Trophoblast cell (in vitro differentiated cells and primary cell): ENCODE measurements around the gene ANKRD52.

Experiments
- DNase-seq, 2 donors: peaks; one replicate each; pipeline ENCODE4 v3.0.0-alpha.2; 2016
- H2AFZ ChIP-seq: 2 replicates; pipeline ENCODE4 v1.6.1; 2013; ENCODE audit warnings: low read length, moderate library complexity, mild to moderate bottlenecking; ENCODE audit not compliant: insufficient read depth, poor library complexity
- H2AK5ac ChIP-seq: 2 replicates; pipeline ENCODE4 v1.6.1; 2013; ENCODE audit warnings: mild to moderate bottlenecking, low read length
- H2BK120ac ChIP-seq: 2 replicates; pipeline ENCODE4 v1.6.1; 2013; ENCODE audit warnings: low read length, mild to moderate bottlenecking, moderate library complexity; ENCODE audit not compliant: insufficient read depth, poor library complexity
- H2BK12ac ChIP-seq: 2 replicates; pipeline ENCODE4 v1.6.1; 2013; ENCODE audit warnings: mild to moderate bottlenecking, low read length, moderate library complexity
- H2BK5ac ChIP-seq: 2 replicates; pipeline ENCODE4 v1.6.1; 2013; ENCODE audit warnings: low read length, low read depth, moderate library complexity, mild to moderate bottlenecking; ENCODE audit not compliant: poor library complexity
- H3K14ac ChIP-seq: 2 replicates; pipeline ENCODE4 v1.6.1; 2013; ENCODE audit warnings: mild to moderate bottlenecking, low read length
- H3K18ac ChIP-seq: 2 replicates; pipeline ENCODE4 v1.6.1; 2013; ENCODE audit warnings: mild to moderate bottlenecking, low read length
- H3K23ac ChIP-seq: 2 replicates; pipeline ENCODE4 v1.6.1; 2013; ENCODE audit warnings: low read length
- H3K27ac ChIP-seq: 2 replicates; pipeline ENCODE4 v1.5.1; 2013; ENCODE audit warnings: low read depth, mild to moderate bottlenecking, inconsistent platforms, low read length, moderate library complexity
- H3K27me3 ChIP-seq: 2 replicates; pipeline ENCODE4 v1.6.1; 2013; ENCODE audit warnings: inconsistent platforms, mild to moderate bottlenecking, low read length, moderate library complexity; ENCODE audit not compliant: insufficient read depth
- H3K36me3 ChIP-seq, 2 experiments: 1 replicate in 1 of 2; 2 replicates in 1 of 2; pipeline ENCODE4 v1.6.1; 2013; ENCODE audit warnings: low read length in 2 of 2, mild to moderate bottlenecking in 2 of 2, moderate library complexity in 1 of 2; ENCODE audit not compliant: insufficient read depth in 2 of 2, control insufficient read depth in 1 of 2
- H3K4ac ChIP-seq: 2 replicates; pipeline ENCODE4 v1.6.1; 2013; ENCODE audit warnings: low read depth, mild to moderate bottlenecking, low read length, moderate library complexity
- H3K4me1 ChIP-seq, 2 experiments: 1 replicate in 1 of 2; 2 replicates in 1 of 2; pipeline ENCODE4 v1.6.1; 2013; ENCODE audit warnings: low read length in 2 of 2, mild to moderate bottlenecking in 2 of 2, moderate library complexity in 1 of 2; ENCODE audit not compliant: insufficient read depth in 2 of 2, control insufficient read depth in 1 of 2
- H3K4me2 ChIP-seq: 2 replicates; pipeline ENCODE4 v1.6.1; 2013; ENCODE audit warnings: inconsistent platforms, mild to moderate bottlenecking, low read length, moderate library complexity
- H3K4me3 ChIP-seq: 2 replicates; pipeline ENCODE4 v1.5.1; 2013; ENCODE audit warnings: mild to moderate bottlenecking, low read depth, low read length, inconsistent platforms
- H3K79me1 ChIP-seq: one replicate; pipeline ENCODE4 v1.6.1; 2013; ENCODE audit warnings: low read length
- H3K79me2 ChIP-seq: 2 replicates; pipeline ENCODE4 v1.6.1; 2013; ENCODE audit warnings: low read length, mild to moderate bottlenecking; ENCODE audit not compliant: control insufficient read depth, insufficient read depth, poor library complexity
- H3K9ac ChIP-seq: 2 replicates; pipeline ENCODE4 v1.6.1; 2013; ENCODE audit warnings: mild to moderate bottlenecking, low read length
- H3K9me3 ChIP-seq: 2 replicates; pipeline ENCODE4 v1.6.1; 2013; ENCODE audit warnings: low read depth, mild to moderate bottlenecking, control low read depth, inconsistent platforms, low read length; ENCODE audit not compliant: insufficient read depth
- H4K12ac ChIP-seq: 2 replicates; pipeline ENCODE4 v1.6.1; 2013; ENCODE audit warnings: low read depth, mild to moderate bottlenecking, low read length, moderate library complexity
- H4K8ac ChIP-seq: 2 replicates; pipeline ENCODE4 v1.6.1; 2013; ENCODE audit warnings: low read depth, mild to moderate bottlenecking, low read length, moderate library complexity
- H4K91ac ChIP-seq: one replicate; pipeline ENCODE4 v1.6.1; 2013; ENCODE audit warnings: low read depth, mild to moderate bottlenecking, low read length, moderate library complexity
- WGBS: extraction: QIAGEN DNeasy Blood & Tissue Kit; methylation state at CpG from one replicate; pipeline ENCODE4 v1.1.7; 2013; ENCODE audit warnings: missing lambda C conversion rate; ENCODE audit not compliant: insufficient read length, insufficient coverage; ENCODE audit errors: extremely low coverage; 5-methylcytosine and 5-hydroxymethylcytosine counted together

Gene ANKRD52

GRCh38 chr12:56208006-56208405 is 50.2 kb downstream of the ANKRD52 start:
- no peak overlapping the region for H3K27ac ChIP-seq
- H3K9me3 ChIP-seq: peaks cover 5% of the 10 kb centered on the region
- H3K36me3 ChIP-seq: peaks cover 37 to 45% of the 10 kb centered on the region in 2 experiments
- H3K18ac ChIP-seq: no peak overlapping the region
- no peak overlapping the region for H3K23ac ChIP-seq
- H4K8ac ChIP-seq: no peak overlapping the region
- no peak overlapping the region for H2AFZ ChIP-seq
- H2AK5ac ChIP-seq: no peak overlapping the region
- H3K27me3 ChIP-seq: no peaks in the 10 kb centered on the region
- H3K4me2 ChIP-seq: no peak overlapping the region
- H2BK120ac ChIP-seq: no peak overlapping the region
- no peaks in the 10 kb centered on the region for H3K79me2 ChIP-seq
- H3K14ac ChIP-seq: no peak overlapping the region
- H4K91ac ChIP-seq: no peak overlapping the region
- H3K79me1 ChIP-seq: no peaks in the 10 kb centered on the region
- WGBS: no CpG with 5 or more reads among the region's 6 CpGs
- DNase-seq: no peak
- no peak overlapping the region for H3K9ac ChIP-seq
- no peak overlapping the region for H2BK12ac ChIP-seq
- no peak overlapping the region for H4K12ac ChIP-seq
- H2BK5ac ChIP-seq: no peak overlapping the region
- no peak overlapping the region for H3K4ac ChIP-seq
- H3K4me1 ChIP-seq: no peaks in the 10 kb centered on the region
- H3K4me3 ChIP-seq: no peak overlapping the region

GRCh38 chr12:56206452-56207166 is 51.6 kb downstream of the ANKRD52 start:
- WGBS: no CpG with 5 or more reads among the region's 14 CpGs
- no peak overlapping the region for H2BK120ac ChIP-seq
- peaks cover 29 to 34% of the 10 kb centered on the region in 2 experiments for H3K36me3 ChIP-seq
- H3K18ac ChIP-seq: no peak overlapping the region
- H3K4me1 ChIP-seq: no peaks in the 10 kb centered on the region
- no peak overlapping the region for H2AK5ac ChIP-seq
- H3K4me3 ChIP-seq: no peak overlapping the region
- H4K12ac ChIP-seq: no peak overlapping the region
- no peak overlapping the region for H2BK5ac ChIP-seq
- no peak overlapping the region for H4K91ac ChIP-seq
- no peak overlapping the region for H3K9ac ChIP-seq
- H3K27ac ChIP-seq: no peak overlapping the region
- H3K4me2 ChIP-seq: no peak overlapping the region
- no peak overlapping the region for H3K23ac ChIP-seq
- peaks cover 5% of the 10 kb centered on the region for H3K9me3 ChIP-seq
- peak; percentile 56 to 76 for DNase-seq
- no peak overlapping the region for H2BK12ac ChIP-seq
- H3K79me2 ChIP-seq: no peaks in the 10 kb centered on the region
- H3K27me3 ChIP-seq: no peaks in the 10 kb centered on the region
- H3K14ac ChIP-seq: no peak overlapping the region
- H3K79me1 ChIP-seq: no peaks in the 10 kb centered on the region
- no peak overlapping the region for H4K8ac ChIP-seq
- H2AFZ ChIP-seq: no peak overlapping the region
- H3K4ac ChIP-seq: no peak overlapping the region

- Histone ChIP-seq H3K79me1 (no peaks in the 10 kb centered on the region), H3K14ac (no peak overlapping the region), H3K23ac (no peak overlapping the region), H4K12ac (no peak overlapping the region), H3K18ac (no peak overlapping the region), H2BK120ac (no peak overlapping the region), H2BK5ac (no peak overlapping the region), H3K4me3 (no peak overlapping the region), H2AK5ac (no peak overlapping the region), H3K9ac (no peak overlapping the region), H3K27me3 (no peaks in the 10 kb centered on the region), H3K4me2 (no peak overlapping the region), H3K4me1 (no peaks in the 10 kb centered on the region), H2AFZ (no peak overlapping the region), H3K9me3 (peaks cover 5% of the 10 kb centered on the region), H3K27ac (no peak overlapping the region), H4K91ac (no peak overlapping the region), H3K36me3 (peaks cover 22 to 31% of the 10 kb centered on the region in 2 experiments), H3K4ac (no peak overlapping the region), H3K79me2 (no peaks in the 10 kb centered on the region), H4K8ac (no peak overlapping the region), H2BK12ac (no peak overlapping the region)
- DNase-seq: no peak
These were observed 52.7 kb downstream of the ANKRD52 start for GRCh38 chr12:56205445-56205844.

GRCh38 chr12:56204275-56204674 is 53.9 kb downstream of the ANKRD52 start:
- Histone ChIP-seq H3K4me3 (no peak overlapping the region), H3K18ac (no peak overlapping the region), H3K9me3 (peaks cover 2% of the 10 kb centered on the region), H2AFZ (no peak overlapping the region), H3K27ac (no peak overlapping the region), H4K8ac (no peak overlapping the region), H3K36me3 (peaks cover 15 to 26% of the 10 kb centered on the region in 2 experiments), H3K79me2 (no peaks in the 10 kb centered on the region), H3K23ac (no peak overlapping the region), H2BK5ac (no peak overlapping the region), H2BK12ac (no peak overlapping the region), H3K27me3 (no peaks in the 10 kb centered on the region), H4K12ac (no peak overlapping the region), H3K4me2 (no peak overlapping the region), H3K4ac (no peak overlapping the region), H2BK120ac (no peak overlapping the region), H3K9ac (no peak overlapping the region), H3K79me1 (no peaks in the 10 kb centered on the region), H2AK5ac (no peak overlapping the region), H3K4me1 (no peaks in the 10 kb centered on the region), H3K14ac (no peak overlapping the region), H4K91ac (no peak overlapping the region)
- DNase-seq: no peak
